Measurements from ENCODE around the gene LINC00237.

- no peak for TF ChIP-seq KLF16 (IDR thresholded peaks at IDR 0.05)
- TF ChIP-seq EZH2 (IDR thresholded peaks at IDR 0.05; ENCODE audit: borderline replicate concordance, low read depth, low read length): no peak
- TF ChIP-seq BCL6 (CRISPR knock-in tag; IDR thresholded peaks at IDR 0.05): no peak
- TF ChIP-seq, protein P1, sequence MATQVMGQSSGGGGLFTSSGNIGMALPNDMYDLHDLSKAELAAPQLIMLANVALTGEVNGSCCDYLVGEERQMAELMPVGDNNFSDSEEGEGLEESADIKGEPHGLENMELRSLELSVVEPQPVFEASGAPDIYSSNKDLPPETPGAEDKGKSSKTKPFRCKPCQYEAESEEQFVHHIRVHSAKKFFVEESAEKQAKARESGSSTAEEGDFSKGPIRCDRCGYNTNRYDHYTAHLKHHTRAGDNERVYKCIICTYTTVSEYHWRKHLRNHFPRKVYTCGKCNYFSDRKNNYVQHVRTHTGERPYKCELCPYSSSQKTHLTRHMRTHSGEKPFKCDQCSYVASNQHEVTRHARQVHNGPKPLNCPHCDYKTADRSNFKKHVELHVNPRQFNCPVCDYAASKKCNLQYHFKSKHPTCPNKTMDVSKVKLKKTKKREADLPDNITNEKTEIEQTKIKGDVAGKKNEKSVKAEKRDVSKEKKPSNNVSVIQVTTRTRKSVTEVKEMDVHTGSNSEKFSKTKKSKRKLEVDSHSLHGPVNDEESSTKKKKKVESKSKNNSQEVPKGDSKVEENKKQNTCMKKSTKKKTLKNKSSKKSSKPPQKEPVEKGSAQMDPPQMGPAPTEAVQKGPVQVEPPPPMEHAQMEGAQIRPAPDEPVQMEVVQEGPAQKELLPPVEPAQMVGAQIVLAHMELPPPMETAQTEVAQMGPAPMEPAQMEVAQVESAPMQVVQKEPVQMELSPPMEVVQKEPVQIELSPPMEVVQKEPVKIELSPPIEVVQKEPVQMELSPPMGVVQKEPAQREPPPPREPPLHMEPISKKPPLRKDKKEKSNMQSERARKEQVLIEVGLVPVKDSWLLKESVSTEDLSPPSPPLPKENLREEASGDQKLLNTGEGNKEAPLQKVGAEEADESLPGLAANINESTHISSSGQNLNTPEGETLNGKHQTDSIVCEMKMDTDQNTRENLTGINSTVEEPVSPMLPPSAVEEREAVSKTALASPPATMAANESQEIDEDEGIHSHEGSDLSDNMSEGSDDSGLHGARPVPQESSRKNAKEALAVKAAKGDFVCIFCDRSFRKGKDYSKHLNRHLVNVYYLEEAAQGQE (IDR thresholded peaks at IDR 0.05; ENCODE audit: borderline replicate concordance): no peak
- TF ChIP-seq, protein P1 (CRISPR knock-in tag; IDR thresholded peaks at IDR 0.05; ENCODE audit: low read depth): no peak
- no peak for TF ChIP-seq IRF2 (CRISPR knock-in tag; IDR thresholded peaks at IDR 0.05)
- no peak for TF ChIP-seq KDM2B (CRISPR knock-in tag; IDR thresholded peaks at IDR 0.05)
- TF ChIP-seq POLR2A (conservative IDR thresholded peaks at IDR 0.05): no peak
- no peak for TF ChIP-seq ZNF124 (CRISPR knock-in tag; IDR thresholded peaks at IDR 0.05)
- no peak for TF ChIP-seq MAFF (IDR thresholded peaks at IDR 0.05; ENCODE audit: low read length)
- TF ChIP-seq, protein P2, sequence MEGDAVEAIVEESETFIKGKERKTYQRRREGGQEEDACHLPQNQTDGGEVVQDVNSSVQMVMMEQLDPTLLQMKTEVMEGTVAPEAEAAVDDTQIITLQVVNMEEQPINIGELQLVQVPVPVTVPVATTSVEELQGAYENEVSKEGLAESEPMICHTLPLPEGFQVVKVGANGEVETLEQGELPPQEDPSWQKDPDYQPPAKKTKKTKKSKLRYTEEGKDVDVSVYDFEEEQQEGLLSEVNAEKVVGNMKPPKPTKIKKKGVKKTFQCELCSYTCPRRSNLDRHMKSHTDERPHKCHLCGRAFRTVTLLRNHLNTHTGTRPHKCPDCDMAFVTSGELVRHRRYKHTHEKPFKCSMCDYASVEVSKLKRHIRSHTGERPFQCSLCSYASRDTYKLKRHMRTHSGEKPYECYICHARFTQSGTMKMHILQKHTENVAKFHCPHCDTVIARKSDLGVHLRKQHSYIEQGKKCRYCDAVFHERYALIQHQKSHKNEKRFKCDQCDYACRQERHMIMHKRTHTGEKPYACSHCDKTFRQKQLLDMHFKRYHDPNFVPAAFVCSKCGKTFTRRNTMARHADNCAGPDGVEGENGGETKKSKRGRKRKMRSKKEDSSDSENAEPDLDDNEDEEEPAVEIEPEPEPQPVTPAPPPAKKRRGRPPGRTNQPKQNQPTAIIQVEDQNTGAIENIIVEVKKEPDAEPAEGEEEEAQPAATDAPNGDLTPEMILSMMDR (IDR thresholded peaks at IDR 0.05 in 2 of 3, conservative IDR thresholded peaks at IDR 0.05 in 1 of 3; ENCODE audit: insufficient read depth in 2 of 3, low read depth in 1 of 3, low read length in 3 of 3): no peak
Observed at GRCh38 chr20:21052686-21053001, 53.5 kb downstream of the LINC00237 start.
